ENCODE data around the gene ACTR3. TPM values are rescaled to one million over a fixed set of nuclear protein-coding genes. Genes with fewer than 3 reads are reported as not detected.

Gene ACTR3
- total RNA-seq, 1 donor from 2014 or later = 255 TPM

DNA sequence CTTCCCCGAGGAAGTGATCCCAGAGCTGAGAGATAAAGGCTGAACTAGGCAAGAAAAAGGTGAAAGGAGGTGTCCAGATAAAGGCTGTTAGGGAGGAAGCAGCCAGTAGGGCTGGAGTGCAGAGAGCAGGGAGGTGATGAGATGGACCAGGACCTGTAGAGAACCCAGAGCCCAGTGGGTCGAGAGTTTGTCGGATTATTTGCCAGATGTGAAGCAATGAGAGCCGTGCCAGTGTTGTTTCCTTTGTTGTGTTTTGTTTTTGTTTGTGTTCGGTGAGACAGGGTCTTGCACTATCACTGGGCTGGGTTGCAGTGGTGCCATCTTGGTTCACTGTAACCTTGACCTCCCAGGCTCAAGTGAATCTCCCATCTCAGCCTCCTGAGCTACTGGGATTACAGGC, 111.3 kb downstream of the ACTR3 start:
- H3K4me3 ChIP-seq (ENCODE audit: low read depth, low read length) = no peak overlapping the region
- TF ChIP-seq, protein P1, sequence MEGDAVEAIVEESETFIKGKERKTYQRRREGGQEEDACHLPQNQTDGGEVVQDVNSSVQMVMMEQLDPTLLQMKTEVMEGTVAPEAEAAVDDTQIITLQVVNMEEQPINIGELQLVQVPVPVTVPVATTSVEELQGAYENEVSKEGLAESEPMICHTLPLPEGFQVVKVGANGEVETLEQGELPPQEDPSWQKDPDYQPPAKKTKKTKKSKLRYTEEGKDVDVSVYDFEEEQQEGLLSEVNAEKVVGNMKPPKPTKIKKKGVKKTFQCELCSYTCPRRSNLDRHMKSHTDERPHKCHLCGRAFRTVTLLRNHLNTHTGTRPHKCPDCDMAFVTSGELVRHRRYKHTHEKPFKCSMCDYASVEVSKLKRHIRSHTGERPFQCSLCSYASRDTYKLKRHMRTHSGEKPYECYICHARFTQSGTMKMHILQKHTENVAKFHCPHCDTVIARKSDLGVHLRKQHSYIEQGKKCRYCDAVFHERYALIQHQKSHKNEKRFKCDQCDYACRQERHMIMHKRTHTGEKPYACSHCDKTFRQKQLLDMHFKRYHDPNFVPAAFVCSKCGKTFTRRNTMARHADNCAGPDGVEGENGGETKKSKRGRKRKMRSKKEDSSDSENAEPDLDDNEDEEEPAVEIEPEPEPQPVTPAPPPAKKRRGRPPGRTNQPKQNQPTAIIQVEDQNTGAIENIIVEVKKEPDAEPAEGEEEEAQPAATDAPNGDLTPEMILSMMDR (conservative IDR thresholded peaks at IDR 0.05; ENCODE audit: low read depth, low read length) = no peak
- DNase-seq (ENCODE audit: low read depth) = no peak

DNA sequence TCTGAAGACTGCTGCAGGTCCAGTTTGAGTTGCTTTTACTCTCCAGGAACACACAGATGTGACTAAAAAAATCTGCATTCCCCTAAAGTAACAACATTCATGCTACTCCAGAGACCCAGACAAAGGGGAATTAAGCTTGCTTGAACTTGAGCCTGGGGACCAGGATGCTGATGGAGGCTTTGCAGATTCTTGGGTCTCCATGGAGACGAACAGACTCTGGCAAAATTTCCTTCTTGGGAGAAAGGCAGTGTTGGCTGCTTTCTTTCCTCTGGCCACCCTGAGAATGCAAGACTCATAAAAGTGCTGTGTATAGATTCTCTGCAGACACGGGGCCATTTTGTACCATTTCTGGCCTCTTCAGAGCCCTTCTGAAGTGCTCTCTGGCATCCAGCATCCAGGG, 112.0 kb downstream of the ACTR3 start:
- TF ChIP-seq, protein P1 (conservative IDR thresholded peaks at IDR 0.05; ENCODE audit: low read depth, low read length) = no peak
- DNase-seq (ENCODE audit: low read depth) = no peak
- no peak overlapping the region for H3K4me3 ChIP-seq (ENCODE audit: low read depth, low read length)

DNA sequence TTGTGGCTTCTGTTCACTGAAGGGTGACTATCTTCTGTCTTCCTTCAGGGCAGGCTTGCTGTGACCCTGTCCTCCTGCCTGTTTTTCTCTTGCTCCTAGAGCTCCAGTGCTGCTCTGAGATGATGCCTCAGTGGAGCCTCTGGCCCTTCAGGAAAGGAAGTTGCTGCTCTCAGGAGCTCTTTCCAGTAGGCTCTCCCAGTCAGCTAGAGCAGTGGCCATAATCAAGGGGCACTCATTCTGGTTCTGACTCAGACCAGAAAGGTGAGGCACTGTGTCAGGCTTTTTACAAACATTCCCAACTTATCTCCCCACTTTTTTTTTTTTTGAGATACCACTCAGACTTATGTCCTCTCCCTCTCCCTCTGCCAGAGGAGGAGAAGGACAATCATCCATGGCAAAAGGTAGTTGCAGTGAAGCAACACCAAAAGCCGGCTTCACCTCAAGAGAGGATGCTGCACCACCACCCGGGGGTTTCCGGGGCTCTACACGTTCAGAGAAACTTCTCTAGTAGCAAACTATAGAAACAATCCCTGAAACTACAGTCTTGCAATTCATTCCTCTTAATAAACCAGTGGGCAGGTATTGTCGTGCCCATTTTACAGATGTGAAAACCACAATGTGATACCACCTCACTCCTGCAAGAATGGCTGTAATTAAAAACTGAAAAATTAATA, 115.4 kb downstream of the ACTR3 start:
- no peak for DNase-seq (ENCODE audit: low read depth)
- TF ChIP-seq, protein P1 (conservative IDR thresholded peaks at IDR 0.05; ENCODE audit: low read depth, low read length) = no peak
- H3K4me3 ChIP-seq (ENCODE audit: low read depth, low read length) = no peak overlapping the region

DNA sequence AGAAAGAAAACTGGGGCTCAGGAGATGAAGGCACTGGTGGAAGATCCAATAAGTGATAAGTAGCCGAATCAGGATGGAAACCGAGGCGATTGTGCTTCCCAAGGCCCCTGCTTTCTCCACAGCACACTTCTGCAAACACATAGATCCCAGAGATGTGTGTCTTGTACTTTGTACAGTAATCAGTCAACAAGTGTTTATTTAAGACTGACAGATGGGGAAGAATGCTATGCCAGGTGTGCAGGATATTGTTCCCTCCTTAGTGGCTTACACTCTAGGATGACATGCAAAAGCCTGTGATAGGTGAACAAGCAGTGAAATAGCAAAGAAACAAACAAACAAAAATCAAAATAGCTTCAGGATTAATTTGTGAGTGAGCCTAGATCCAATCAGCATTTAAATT, 116.6 kb downstream of the ACTR3 start:
- TF ChIP-seq, protein P1 (conservative IDR thresholded peaks at IDR 0.05; ENCODE audit: low read depth, low read length) = no peak
- H3K4me3 ChIP-seq (ENCODE audit: low read depth, low read length) = no peak overlapping the region
- DNase-seq (ENCODE audit: low read depth) = no peak

DNA sequence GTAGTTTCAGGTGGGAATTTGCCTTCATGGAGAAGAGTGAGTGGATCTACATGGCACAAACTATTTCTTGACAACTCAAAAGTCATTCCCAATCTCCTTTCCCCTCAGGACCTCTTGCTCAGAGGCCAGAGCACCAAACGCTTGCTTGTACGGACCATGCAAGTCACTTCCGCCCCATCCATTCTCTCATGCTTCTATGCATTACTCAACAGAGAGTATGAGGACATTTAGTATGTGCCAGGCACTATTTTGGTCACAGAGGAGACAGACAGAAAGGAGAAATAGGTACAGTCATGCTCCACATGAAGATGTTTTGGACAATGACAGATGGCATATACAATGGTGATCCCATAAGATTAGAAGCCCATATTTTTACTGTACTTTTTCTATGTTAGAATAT, 117.5 kb downstream of the ACTR3 start:
- TF ChIP-seq, protein P1 (conservative IDR thresholded peaks at IDR 0.05; ENCODE audit: low read depth, low read length) = no peak
- no peak for DNase-seq (ENCODE audit: low read depth)
- no peak overlapping the region for H3K4me3 ChIP-seq (ENCODE audit: low read depth, low read length)

DNA sequence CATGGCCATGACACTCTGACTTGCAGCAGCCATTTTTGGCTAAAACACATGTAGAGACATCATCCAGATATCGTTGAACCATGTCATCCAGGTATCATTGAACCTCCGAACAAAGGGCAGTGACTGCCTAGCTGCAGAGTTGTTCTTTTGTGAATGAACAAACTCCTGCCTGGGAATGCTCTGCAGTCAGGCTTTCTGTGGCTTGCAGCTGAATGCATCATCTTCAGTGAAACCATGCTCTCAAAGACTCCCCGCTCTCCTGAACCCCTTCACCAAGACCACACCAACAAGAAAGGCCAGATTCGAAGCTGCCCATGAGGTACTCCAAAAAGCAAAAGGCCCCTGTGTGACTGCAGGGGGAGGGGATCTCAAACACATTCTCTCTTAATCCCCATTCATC, 118.8 kb downstream of the ACTR3 start:
- no peak for DNase-seq (ENCODE audit: low read depth)
- TF ChIP-seq, protein P1 (conservative IDR thresholded peaks at IDR 0.05; ENCODE audit: low read depth, low read length) = no peak
- no peak overlapping the region for H3K4me3 ChIP-seq (ENCODE audit: low read depth, low read length)

Data from epithelial cell of proximal tubule (primary cell).